T-cell (primary cell): ENCODE results near the gene TGM1. TPM values are rescaled to one million over a fixed set of nuclear protein-coding genes. Genes with fewer than 3 reads are reported as not detected.

Experiments
- ATAC-seq, 4 experiments: fragments of 200-7000 bp in 3 of 4; fragments of 150-1000 bp in 1 of 4; cut with Tn5 transposase; replicated peaks in 1 of 4; 1 replicate in 3 of 4; 2 replicates in 1 of 4; pipeline ENCODE4 v1.10.0; 2021; ENCODE audit warnings: moderate library complexity in 3 of 4, mild to moderate bottlenecking in 2 of 4, moderate number of reproducible peaks in 1 of 4
- CTCF ChIA-PET, 2 donors: fragments of 300-600 bp; sonication (Branson Sonifier 250); formaldehyde crosslinking; loops; one replicate each; lab custom pipeline; 2022; ENCODE audit warnings: antibody characterized with exemption in 2 of 2; lab: Charles Lee
- POLR2A ChIA-PET, 2 donors: fragments of 300-600 bp; sonication (Branson Sonifier 250); formaldehyde crosslinking; loops; one replicate each; lab custom pipeline; 2022; ENCODE audit warnings: antibody characterized with exemption in 2 of 2; lab: Charles Lee
- DNase-seq, 35 experiments: peaks; one replicate each; pipeline versions ENCODE4 v3.0.0 to v3.0.0-alpha.2; 2013 to 2023
- H3K27ac ChIP-seq: one replicate; pipeline ENCODE4 v1.5.1; 2013; ENCODE audit warnings: low read length
- H3K27me3 ChIP-seq, 2 experiments: replicated peaks in 1 of 2; 1 replicate in 1 of 2; 2 replicates in 1 of 2; pipeline versions ENCODE4 v1.6.1 to v1.7.0; 2013; ENCODE audit warnings: low read length in 1 of 2, mixed read lengths in 1 of 2; ENCODE audit not compliant: control insufficient read depth in 2 of 2, insufficient read depth in 2 of 2; ENCODE audit errors: extremely low read depth in 1 of 2
- H3K36me3 ChIP-seq, 2 donors: 1 replicate in 1 of 2; 2 replicates in 1 of 2; pipeline versions ENCODE4 v1.6.1 to v1.7.0; 2013; ENCODE audit warnings: low read length in 1 of 2; ENCODE audit not compliant: control insufficient read depth in 2 of 2, insufficient read depth in 1 of 2; ENCODE audit errors: extremely low read depth in 1 of 2
- H3K4me1 ChIP-seq, 2 experiments: 1 replicate in 1 of 2; 2 replicates in 1 of 2; pipeline versions ENCODE4 v1.6.1 to v1.7.0; 2013; ENCODE audit warnings: low read length in 2 of 2, mixed read lengths in 1 of 2; ENCODE audit not compliant: insufficient read depth in 2 of 2, control insufficient read depth in 1 of 2; ENCODE audit errors: extremely low read depth in 1 of 2
- H3K4me3 ChIP-seq, 2 donors: 1 replicate in 1 of 2; 2 replicates in 1 of 2; pipeline versions ENCODE4 v1.5.1 to v1.7.0; 2013; ENCODE audit warnings: mild to moderate bottlenecking in 2 of 2, low read length in 1 of 2, moderate library complexity in 1 of 2; ENCODE audit not compliant: control insufficient read depth in 1 of 2; ENCODE audit errors: extremely low read depth in 1 of 2
- H3K9me3 ChIP-seq: 2 replicates; pipeline ENCODE4 v1.7.0; 2013
- H3K27ac Mint-ChIP-seq, 2 donors: one replicate each; pipeline ENCODE4 v1.8.0; 2020 to 2021; ENCODE audit warnings: mild to moderate bottlenecking in 2 of 2, mixed read lengths in 2 of 2
- H3K27me3 Mint-ChIP-seq, 2 donors: one replicate each; pipeline ENCODE4 v1.8.0; 2021 to 2022; ENCODE audit warnings: mixed read lengths in 2 of 2
- H3K36me3 Mint-ChIP-seq: one replicate; pipeline ENCODE4 v1.8.0; 2021; ENCODE audit warnings: mixed read lengths
- H3K4me1 Mint-ChIP-seq, 3 donors: one replicate each; pipeline ENCODE4 v1.8.0; 2020 to 2022; ENCODE audit warnings: mixed read lengths in 3 of 3, mild to moderate bottlenecking in 1 of 3
- H3K4me3 Mint-ChIP-seq, 3 donors: one replicate each; pipeline ENCODE4 v1.8.0; 2020 to 2022; ENCODE audit warnings: mild to moderate bottlenecking in 3 of 3, mixed read lengths in 3 of 3, moderate library complexity in 3 of 3
- H3K9me3 Mint-ChIP-seq, 3 donors: one replicate each; pipeline ENCODE4 v1.8.0; 2020 to 2022; ENCODE audit warnings: mixed read lengths in 3 of 3
- WGBS: methylation state at CpG from one replicate; pipeline ENCODE4 v1.1.5; 2013; ENCODE audit warnings: missing lambda C conversion rate; ENCODE audit not compliant: insufficient coverage; 5-methylcytosine and 5-hydroxymethylcytosine counted together
- total RNA-seq, 35 experiments: library from RNA in 6 of 35; stranded (reverse) in 6 of 35; fragments of 120-200 nt in 1 of 35; gene quantifications; one replicate each; pipeline versions ENCODE4 v1.2.1 to v1.2.4 and lab custom pipeline; 2013 to 2026

TGM1 gene
- total RNA-seq, 5 donors from 2014 or later (not counting 1 experiment from before 2014, with no cell fraction given) = 4.9 to 13.5 (median 9.4) TPM

- Histone ChIP-seq H3K4me3 (no peak overlapping the region), H3K36me3 (no peaks in the 10 kb centered on the region), H3K27ac (no peak overlapping the region), H3K4me1 (peaks cover 11 to 17% of the 10 kb centered on the region in 2 experiments), H3K9me3 (no peaks in the 10 kb centered on the region), H3K27me3 (no peaks in the 10 kb centered on the region)
- DNase-seq (no peak), ATAC-seq (no peak)
- H3K9me3 Mint-ChIP-seq = no peaks in the 10 kb centered on the region
- no peaks in the 10 kb centered on the region for H3K27me3 Mint-ChIP-seq
- WGBS = 87% methylated on average over 3 of the region's 7 CpGs
- CTCF ChIA-PET = no interaction called here
- POLR2A ChIA-PET = no interaction called here
- no peak overlapping the region for H3K4me3 Mint-ChIP-seq
- peaks cover 17 to 37% (median 31%) of the 10 kb centered on the region in 3 donors for H3K4me1 Mint-ChIP-seq
- H3K36me3 Mint-ChIP-seq = no peaks in the 10 kb centered on the region
- H3K27ac Mint-ChIP-seq = no peak overlapping the region
Observed at GRCh38 chr14:24281636-24282035, 18.7 kb upstream of the TGM1 start.

DNA sequence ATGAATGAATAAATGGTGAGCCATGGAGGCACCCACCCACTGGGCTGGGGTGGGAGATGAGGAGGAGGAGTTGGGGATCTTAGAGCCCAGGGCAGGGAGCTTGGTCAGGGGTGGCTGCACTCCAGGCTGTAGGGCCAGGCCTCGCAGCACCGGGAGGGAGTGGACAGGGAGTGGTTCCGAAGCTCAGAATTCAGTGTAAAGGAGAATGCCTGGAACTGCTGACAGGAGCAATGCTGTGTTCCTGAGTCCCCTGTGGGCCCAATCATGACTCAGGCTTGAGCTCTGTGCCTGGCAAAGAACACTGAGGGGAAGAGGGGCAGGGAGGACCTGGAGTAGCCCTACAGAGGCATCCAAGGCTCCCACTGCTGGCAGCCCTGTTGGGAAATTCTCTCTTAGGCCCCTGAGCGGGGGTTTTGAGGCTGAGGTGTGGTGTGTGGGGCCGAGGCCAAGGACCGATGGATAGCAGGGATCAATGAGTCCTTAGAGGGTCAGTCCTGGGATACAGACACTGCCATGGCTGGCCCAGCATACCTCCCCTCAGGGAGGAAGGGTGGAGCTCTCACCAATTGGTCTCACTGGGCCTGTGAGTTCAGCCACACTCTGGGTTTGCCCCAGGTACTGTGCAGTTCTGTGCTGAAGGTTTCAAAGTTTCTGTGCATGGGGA lies 18.0 kb upstream of the TGM1 start:
- Mint-ChIP-seq H3K36me3 (no peaks in the 10 kb centered on the region), H3K4me3 (no peak overlapping the region), H3K27ac (no peak overlapping the region), H3K27me3 (no peaks in the 10 kb centered on the region), H3K4me1 (peaks cover 17 to 38% (median 33%) of the 10 kb centered on the region in 3 donors), H3K9me3 (no peaks in the 10 kb centered on the region)
- Histone ChIP-seq H3K36me3 (no peaks in the 10 kb centered on the region), H3K27ac (no peak overlapping the region), H3K4me1 (peaks cover 11 to 17% of the 10 kb centered on the region in 2 experiments), H3K9me3 (no peaks in the 10 kb centered on the region), H3K4me3 (no peak overlapping the region), H3K27me3 (no peaks in the 10 kb centered on the region)
- ChIA-PET CTCF (no interaction called here), POLR2A (no interaction called here)
- WGBS = 97% methylated on average over 6 of the region's 6 CpGs
- ATAC-seq (no peak), DNase-seq (no peak)

DNA sequence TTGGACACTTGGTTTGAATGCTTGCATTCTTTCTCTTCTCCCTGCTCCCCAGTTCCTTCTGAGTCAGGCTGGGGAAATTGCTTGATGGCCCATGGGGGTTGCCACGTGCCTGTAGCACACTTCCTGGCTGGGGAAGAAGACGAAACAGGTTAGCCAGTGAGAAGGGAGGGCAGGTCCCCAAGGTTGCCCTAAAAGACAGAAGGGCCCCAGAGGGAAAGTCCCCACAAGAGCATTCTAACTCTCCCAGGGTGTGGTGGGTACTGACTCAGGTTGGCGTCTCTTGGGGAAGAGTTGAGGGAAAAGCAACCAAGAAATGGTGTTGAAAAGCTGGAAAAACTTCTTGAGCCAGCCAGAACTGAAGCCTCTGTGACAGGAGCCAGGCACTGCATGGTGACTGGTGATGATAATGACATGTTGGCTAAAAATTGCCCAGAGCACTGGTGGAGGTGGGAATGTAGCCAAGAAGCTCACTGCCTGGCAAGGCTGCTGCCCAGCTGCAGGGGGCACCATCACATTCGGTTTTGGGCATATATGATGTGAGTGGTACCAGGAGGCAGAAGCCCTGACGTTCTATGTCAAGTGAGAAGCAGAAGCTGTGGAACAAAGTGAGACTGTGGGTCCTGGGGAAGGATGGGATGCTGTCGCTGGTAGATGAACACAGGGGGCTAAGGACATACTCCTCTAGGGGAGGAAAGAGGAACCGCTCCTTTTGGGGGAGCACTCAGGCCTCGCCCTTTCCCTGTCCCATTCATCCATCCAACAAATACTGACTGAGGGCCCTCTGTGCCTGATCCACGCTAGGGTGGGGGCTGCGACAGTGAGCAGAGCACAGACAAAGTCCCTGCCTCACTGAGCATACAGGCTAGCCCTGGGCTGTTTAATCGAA lies 16.6 kb upstream of the TGM1 start:
- Histone ChIP-seq H3K9me3 (no peaks in the 10 kb centered on the region), H3K27ac (peak overlapping the region; percentile 64), H3K27me3 (no peaks in the 10 kb centered on the region), H3K4me3 (no peak overlapping the region), H3K4me1 (peaks cover 11 to 18% of the 10 kb centered on the region in 2 experiments), H3K36me3 (no peaks in the 10 kb centered on the region)
- H3K27me3 Mint-ChIP-seq = no peaks in the 10 kb centered on the region
- H3K4me1 Mint-ChIP-seq = peaks cover 17 to 47% (median 33%) of the 10 kb centered on the region in 3 donors
- ATAC-seq (peak; percentile 68 to 94 (median 80)), DNase-seq (peak in 33 of 35 experiments; percentile 11 to 76 (median 42))
- H3K4me3 Mint-ChIP-seq = peak overlapping the region in 1 of 3 donors; percentile 25
- WGBS = 58% methylated on average over 4 of the region's 11 CpGs
- ChIA-PET CTCF (interaction anchor here (0.6 to 1.5 kb wide), 7 partner anchors 9 to 54 kb away, joined by 3 to 14 read pairs (median 4); partner anchors contain the start of genes CIDEB (in 2 of the 2) and TINF2 (in 1 of the 2)), POLR2A (no interaction called here)
- H3K27ac Mint-ChIP-seq = peak overlapping the region; percentile 48 to 79
- no peaks in the 10 kb centered on the region for H3K9me3 Mint-ChIP-seq
- H3K36me3 Mint-ChIP-seq = no peaks in the 10 kb centered on the region

DNA sequence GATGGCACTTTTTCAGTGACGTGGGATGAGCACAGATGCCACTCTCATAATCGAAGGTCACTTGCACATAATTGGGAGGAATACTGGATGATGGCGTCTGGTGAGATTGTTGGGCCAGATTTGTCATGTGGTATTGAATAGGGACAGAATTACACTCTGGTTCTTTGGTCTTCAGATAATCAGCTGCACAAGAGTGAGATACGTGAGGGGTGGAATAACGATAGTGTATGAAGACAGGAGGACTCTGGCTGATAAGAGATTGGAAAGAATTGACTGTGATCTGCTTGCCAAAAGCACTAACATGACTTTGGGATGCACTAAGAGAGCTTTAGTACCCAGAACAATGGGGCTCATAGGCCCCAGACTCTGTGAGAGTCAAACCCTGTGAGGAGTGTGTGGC lies 15.4 kb upstream of the TGM1 start:
- Mint-ChIP-seq H3K27ac (peak overlapping the region; percentile 30 to 53), H3K4me1 (peaks cover 27 to 57% (median 42%) of the 10 kb centered on the region in 3 donors), H3K27me3 (no peaks in the 10 kb centered on the region), H3K9me3 (no peaks in the 10 kb centered on the region), H3K4me3 (no peak overlapping the region), H3K36me3 (no peaks in the 10 kb centered on the region)
- ChIA-PET CTCF (interaction anchor here in 1 of 2 donors (0.6 kb wide), 1 partner anchor 31 kb away, joined by 5 read pairs; no protein-coding TSS in a partner anchor), POLR2A (no interaction called here)
- WGBS = 100% methylated on average over 5 of the region's 5 CpGs
- Histone ChIP-seq H3K27me3 (no peaks in the 10 kb centered on the region), H3K27ac (peak overlapping the region; percentile 64), H3K36me3 (no peaks in the 10 kb centered on the region), H3K4me1 (peaks cover 17 to 26% of the 10 kb centered on the region in 2 experiments), H3K4me3 (no peak overlapping the region), H3K9me3 (no peaks in the 10 kb centered on the region)
- ATAC-seq (no peak), DNase-seq (no peak)

GRCh38 chr14:24277606-24278321 lies 14.8 kb upstream of the TGM1 start:
- WGBS = 82% methylated on average over 10 of the region's 11 CpGs
- POLR2A ChIA-PET = interaction anchor here in 1 of 2 donors (0.6 to 1.0 kb wide), 2 partner anchors 15 to 63 kb away, joined by 4 to 5 read pairs; no protein-coding TSS in a partner anchor
- no peak overlapping the region for H3K4me3 ChIP-seq

More at GRCh38 chr14:24277606-24278321, 14.8 kb upstream of the TGM1 start:
- no peaks in the 10 kb centered on the region for H3K36me3 Mint-ChIP-seq
- DNase-seq = peak in 4 of 35 experiments; percentile 5 to 26 (median 10)
- Histone ChIP-seq H3K27me3 (no peaks in the 10 kb centered on the region), H3K9me3 (no peaks in the 10 kb centered on the region), H3K27ac (no peak overlapping the region), H3K36me3 (no peaks in the 10 kb centered on the region), H3K4me1 (peaks cover 17 to 26% of the 10 kb centered on the region in 2 experiments)
- ATAC-seq = no peak
- no peak overlapping the region for H3K4me3 Mint-ChIP-seq
- no peaks in the 10 kb centered on the region for H3K27me3 Mint-ChIP-seq
- H3K9me3 Mint-ChIP-seq = no peaks in the 10 kb centered on the region
- CTCF ChIA-PET = no interaction called here
- no peak overlapping the region for H3K27ac Mint-ChIP-seq
- H3K4me1 Mint-ChIP-seq = peaks cover 30 to 62% (median 46%) of the 10 kb centered on the region in 3 donors
